ENCODE measurements around the gene MRPL33.

DNA sequence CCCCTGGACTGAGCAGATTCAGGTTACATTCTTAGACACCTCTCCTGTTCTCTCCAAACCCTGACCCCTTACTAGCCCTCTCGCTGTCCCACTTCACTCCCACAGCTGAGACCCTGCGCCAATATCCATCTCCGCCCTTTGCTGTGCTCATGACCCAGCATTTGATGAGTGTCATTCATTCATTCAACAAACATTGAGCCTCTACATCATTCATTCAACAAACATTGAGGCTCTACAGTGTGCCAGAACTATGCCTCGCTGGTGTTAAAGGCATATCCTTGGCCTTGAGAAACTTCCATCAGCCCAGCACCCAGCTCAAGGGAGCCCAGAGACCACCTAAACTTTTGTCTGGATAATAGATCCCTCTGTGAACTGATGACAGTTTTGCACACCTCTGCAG, 41.9 kb upstream of the MRPL33 start:
- TF ChIP-seq POLR2A (IDR thresholded peaks at IDR 0.05; ENCODE audit: low read length) (no peak), GATA1 (IDR thresholded peaks at IDR 0.05; ENCODE audit: low read depth, low read length) (no peak)
